SIG-M5 treated with dmso at 0.1 percent for 504 hours (cell line): ENCODE measurements around the gene ZFP3.
"Not testable (repeated sequence)": the region's sequence is repeated elsewhere in the genome, so short reads cannot be mapped to it uniquely, and the experiment has no call there.

Source experiments
- DNase-seq: peaks from one replicate; lab custom pipeline; 2025; ENCODE audit not compliant: unreplicated experiment; lab: John Stamatoyannopoulos, UW

ZFP3 gene

DNA sequence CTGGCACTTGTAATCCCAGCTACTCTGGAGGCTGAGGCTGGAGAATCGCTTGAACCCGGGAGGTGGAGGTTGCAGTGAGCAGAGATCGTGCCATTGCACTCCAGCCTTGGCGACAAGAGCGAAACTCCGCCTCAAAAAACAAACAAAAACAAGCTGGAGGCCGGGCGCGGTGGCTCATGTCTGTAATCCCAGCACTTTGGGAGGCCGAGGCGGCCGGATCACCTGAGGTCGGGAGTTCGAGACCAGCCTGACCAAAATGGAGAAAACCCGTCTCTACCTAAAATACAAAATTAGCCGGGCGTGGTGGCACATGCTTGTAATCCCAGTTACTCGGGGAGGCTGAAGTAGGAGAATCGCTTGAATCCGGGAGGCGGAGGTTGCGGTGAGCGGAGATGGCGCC lies 992 bp upstream of the ZFP3 start:
- not testable (repeated sequence) for DNase-seq

DNA sequence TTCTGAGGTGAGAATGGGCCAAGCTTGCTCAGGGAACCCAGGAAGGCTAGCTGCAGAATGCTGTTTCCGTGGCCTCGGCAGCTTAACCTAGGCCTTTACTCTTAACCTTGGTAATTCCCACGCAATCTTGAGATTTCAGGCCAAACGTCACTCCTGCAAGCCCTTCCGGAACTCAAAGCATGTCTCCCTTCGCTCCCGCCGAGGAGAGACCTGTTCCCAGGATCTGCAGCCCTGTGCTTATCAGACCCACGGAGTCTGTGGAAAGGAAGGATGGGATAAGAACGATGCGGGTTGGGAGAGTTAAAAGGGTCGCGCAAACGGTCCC lies 524 bp upstream of the ZFP3 start:
- no peak for DNase-seq

DNA sequence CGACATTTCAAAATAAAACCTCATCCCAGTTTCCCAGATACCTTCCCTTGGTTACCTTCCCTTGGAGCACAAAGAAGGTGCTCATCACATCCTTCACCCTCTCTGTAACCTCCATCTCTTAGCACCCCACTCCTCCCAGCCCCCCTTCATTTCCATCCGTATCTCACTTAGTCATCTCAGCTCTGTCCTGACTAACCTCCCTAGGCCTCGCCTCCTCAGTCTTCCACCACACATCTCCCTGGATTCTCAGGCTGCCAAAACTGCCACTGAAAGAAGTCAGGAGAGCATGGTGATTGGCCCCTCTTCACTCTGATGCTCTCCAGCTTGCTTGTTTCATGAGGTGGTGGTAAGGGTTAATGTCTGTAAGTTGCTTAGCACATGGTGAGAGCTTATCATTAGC lies 2.3 kb downstream of the ZFP3 start:
- DNase-seq = no peak

DNA sequence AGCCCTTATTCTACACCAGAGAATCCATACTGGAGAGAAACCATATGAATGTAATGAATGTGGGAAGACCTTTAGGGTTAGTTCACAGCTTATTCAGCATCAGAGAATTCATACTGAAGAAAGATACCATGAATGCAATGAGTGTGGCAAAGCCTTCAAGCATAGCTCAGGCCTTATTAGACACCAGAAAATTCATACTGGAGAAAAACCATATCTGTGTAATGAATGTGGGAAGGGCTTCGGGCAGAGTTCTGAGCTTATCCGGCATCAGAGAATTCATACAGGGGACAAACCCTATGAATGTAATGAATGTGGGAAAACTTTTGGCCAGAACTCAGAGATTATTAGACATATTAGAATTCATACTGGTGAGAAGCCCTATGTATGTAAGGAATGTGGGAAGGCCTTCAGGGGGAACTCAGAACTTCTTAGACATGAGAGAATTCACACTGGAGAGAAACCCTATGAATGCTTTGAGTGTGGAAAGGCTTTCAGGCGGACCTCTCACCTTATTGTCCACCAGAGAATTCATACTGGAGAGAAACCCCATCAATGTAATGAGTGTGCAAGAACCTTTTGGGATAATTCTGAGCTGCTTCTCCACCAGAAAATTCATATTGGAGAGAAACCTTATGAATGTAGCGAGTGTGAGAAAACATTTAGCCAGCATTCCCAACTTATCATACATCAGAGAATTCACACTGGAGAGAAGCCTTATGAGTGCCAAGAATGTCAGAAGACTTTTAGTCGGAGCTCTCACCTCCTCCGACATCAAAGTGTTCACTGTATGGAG lies 14.1 kb downstream of the ZFP3 start:
- no peak for DNase-seq

DNA sequence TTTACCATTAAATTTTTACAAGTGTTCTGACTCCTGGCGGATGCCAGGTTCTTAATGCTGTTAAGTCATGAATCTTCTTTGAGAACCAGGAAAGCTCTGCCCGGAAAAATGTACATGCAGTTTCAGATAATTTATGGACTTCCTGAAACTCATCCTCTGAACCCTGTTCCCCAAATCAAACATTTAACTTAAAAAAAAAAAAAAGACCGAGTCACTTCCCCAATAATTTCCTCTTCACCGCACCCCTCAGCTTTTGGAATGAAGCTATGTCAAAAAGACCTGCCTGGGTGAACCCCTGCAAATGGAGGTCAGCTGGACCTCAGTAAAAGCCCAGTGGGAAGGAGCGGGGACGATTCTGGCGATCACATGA lies 18.4 kb downstream of the ZFP3 start:
- no peak for DNase-seq

DNA sequence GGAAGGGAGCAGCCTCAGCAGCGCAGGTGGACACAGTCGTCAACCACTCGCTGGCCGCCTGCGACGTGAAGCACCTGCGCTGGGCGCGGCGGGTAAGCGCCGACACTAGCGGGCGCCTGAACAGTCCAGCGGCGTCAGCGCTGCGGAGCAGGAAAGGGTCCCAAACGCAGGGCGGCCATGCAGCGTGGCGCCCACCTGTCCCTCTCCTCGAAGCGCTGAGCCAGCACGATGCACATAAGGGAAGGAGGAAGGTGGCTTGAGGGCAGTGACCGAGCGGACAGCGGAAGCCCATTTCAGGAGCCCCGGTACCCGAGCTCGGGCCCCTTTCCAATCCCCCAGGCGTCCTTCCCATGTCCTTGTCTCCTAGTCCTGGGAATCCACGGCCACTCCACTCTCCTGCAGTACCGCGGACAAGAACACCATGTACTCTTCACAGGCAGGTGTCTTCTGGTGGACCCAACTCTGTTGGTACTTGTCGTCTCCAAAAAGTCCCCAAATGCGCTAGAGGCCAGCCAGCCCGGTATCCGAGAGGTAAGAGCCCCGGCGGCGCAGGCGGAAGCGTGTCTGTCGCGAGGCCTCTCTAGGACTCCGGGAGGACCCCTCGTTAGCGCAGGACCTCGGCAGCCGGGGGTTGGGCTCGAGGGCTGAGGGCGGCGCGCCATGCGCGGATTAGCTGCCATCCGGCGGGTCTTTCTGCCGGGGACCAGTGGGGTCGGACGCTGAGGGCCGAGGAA lies 19.0 kb downstream of the ZFP3 start:
- no peak for DNase-seq

DNA sequence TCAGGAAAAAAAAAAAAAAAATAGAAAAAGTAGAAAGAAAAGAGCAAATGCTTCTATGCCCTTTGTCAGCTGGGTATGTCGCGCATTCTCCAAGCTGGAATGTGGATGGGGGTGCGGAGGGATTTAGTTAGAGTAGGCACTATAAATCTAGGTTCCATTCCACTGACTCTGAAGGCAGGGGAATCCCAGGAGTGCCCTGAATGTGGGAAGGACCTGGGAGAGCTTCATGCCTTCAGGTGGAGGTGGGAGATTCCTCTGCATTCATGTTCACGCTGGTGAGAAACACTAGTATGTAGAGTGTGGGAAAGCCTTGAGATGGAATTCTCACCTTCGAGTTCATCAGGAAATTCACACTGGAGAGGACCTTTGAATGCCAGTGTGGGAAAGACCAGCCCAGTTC lies 21.0 kb downstream of the ZFP3 start:
- DNase-seq = no peak

DNA sequence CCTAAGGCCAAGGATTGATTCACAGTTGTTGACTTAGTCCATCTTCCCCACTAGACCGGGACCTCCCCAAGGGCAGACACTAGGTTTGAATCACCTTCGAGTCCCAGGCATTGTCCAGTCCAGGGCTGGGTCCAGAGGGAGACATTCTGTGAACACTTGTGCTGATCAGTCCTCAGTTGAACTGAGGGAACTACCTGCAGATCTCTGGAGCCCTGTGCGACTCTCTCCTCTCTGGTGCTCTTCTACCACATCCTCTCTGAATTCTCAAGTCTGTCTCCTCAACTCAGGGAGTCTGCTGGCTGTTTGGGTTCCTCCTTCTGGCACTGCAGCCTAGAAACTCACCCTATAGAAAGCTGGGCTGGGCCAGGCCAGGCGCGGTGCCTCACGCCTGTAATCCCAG lies 22.6 kb downstream of the ZFP3 start:
- no peak for DNase-seq

DNA sequence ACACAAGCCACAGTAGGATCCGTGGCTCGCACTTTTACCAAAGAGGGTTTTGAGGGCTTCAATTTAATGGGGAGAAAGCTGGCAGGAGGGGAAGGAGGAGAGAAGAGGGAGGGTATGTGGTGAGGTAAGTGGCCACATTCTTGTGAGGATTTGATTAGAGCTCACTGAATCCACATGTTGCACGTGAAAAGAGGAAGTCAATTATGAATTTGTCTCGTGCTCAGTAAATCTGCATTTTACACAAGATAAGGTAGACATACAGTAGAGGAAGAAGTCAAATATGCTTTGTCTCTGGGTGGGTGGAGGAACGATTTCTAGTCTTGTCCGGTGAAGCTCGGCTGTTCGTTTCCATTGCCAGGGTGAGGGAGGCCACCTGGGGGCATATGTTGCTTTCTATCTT lies 32.5 kb downstream of the ZFP3 start:
- DNase-seq = peak; percentile 3

DNA sequence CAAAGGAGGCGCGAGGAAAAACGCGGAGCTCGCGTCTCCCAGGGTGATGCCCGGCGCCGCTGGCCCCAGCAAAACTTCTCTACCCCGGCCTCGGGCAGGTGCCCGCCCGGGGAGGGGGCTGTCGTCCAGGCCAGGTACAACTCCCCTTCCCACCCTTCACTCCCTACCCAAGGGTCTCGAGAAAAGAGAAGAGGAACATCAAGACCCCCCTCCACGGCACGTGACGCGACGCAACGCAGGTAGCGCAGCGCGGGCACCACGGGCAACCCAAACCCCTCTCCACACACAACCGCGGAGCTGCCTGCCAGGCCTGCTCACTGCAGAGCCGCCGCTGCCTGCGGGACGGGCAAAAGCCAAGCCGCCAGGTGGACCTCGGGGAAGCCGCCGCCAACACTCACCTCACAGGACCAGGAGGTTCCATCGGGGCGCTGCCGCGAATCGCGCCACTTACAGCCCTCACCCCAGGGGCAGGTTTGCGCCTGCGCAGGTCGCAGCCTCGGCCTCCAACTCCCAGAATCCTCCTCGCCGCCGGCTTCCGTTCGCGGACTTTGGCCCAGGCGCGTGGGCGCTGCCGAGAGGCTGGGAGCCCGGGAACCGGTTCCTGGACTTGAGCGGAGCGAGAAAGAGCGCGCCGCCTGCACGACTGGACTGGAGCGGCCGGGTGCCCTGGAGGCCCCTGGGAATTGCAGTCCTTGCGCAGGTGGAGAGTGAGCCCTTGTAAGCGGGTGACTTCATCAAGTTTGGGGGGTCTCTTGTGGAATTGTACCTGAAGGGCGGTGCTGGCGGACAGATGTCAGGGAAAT lies 33.3 kb downstream of the ZFP3 start, which contains the start of gene ZNF232:
TSS of gene ZNF232 (minus strand) at position 477 of the 803 bp plus-strand sequence. CDS start at position 421, 56 bp downstream.
- DNase-seq = peak; percentile 79

DNA sequence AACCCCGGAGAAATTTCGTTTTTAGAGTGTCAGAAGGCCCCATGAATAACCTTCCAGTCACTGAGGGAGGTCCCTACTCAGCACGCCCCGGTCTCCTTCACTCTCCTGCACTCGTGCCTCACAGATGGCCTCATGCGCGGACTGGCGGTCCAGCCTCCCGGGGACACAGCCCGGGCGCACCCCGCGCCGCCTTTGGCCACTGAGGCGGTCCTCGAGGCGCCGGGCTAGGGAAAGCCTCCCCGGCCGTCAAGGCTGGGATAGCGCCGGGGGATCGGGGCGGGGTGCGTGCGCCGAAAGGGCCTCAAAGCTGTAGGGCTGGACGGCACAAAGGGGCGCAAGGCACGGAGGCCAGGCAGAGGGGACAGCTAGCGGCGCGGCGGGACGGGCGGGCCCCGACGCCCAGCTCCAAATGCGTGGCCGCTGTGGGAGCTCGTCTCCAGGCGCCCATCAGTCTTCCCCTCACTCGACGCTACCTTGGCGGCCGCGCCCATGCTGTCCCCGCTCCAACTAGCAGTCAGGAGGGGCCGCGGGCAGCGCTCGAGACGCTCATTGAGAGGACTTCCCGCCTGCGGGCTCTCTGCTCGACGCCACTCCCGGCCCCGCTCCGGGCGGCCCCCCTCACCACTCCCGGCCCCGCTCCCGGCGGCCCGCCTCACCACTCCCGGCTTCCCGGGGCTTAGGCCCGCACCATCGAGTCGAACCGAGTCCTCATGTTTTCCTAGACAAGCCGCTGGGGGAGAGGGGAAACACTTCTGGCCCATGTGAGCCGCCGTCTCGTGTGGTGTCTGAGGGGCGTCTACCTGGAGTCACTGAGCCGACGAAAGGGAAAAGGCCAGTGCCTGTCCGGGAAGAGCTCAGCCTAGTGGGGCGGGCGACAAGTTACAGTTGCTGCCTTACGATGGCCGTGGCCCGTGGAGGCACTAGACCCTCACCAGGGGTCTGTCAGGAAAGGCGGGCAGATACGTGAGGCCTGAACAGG lies 37.7 kb downstream of the ZFP3 start, which contains the start of gene USP6:
TSS of gene USP6 (plus strand) at position 360 of the 979 bp plus-strand sequence. CDS start 14,336 bp downstream, outside the sequence.
- DNase-seq = no peak

DNA sequence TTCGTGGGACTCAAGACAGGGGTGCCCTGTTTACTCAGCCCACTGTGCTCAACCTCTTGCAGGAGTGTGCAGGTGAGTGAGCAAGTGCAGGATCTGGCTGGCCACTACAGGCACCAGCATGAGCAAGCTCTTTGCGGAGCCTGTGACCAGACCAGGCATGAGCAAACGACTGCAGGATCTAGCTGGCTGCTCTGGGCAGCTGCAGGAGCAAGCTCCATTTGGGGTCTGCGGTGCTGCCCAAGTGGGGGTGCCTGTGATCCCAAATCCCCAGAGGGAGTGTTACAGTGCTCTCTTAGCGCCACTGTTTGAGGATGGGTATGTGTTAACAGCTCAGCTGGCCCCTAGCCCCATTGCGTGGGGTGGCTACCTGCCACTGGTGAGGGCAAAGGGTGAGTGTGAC lies 40.0 kb downstream of the ZFP3 start:
- no peak for DNase-seq

DNA sequence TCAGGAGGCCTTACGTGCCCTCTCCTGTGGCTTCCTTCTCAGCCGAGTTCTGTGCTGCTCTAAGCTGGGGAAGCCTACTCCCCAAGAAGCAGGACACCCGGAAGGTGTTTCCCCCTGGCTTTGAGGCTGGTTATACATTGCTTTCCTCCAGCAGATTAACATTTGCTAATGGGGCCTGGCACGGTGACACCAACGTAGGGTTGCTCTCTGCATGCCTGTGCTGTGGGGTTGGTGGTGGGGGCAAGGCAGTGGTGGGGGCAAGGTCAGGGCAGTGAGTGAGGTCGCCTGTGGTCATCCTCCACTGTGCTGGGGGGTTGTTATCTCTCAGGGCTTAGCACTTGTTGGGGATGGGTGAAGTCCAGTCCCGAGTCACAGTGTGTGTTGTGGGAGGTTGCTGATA lies 41.8 kb downstream of the ZFP3 start:
- no peak for DNase-seq

DNA sequence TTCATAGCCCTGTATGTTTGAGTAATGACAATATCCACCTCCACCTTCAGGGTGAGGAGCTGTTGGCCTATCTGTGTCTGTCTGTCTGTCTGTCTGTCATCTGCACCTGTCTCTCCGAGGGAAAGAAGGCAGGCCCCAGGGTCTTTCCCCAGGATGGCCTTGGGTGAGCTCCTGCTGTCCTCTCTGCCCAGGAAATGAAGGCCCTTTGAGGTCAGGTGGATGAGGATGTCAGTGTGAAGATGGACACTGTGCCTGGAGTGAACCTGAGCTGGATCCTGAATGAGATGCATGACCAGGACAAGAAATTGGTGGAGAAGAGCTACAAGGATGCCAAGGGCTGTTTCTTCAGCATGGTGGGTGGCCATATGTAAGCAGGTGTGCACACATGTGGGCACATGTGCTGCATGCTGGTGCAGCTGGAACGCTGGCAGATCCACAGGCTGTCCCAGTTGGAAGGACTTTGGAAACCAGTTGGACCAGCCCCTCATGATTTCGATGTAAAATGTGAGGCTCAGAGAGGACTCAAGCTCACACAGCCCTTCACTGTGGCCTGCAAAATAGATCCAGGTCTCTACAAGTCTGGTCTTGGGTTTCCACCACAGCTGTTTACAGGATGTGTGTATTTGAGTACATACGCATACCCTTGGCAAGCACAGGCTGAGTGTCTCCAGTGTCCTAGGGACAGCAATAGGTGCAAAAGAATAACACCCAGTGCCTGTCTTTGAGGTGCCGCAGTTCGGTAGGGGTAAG lies 42.3 kb downstream of the ZFP3 start:
- DNase-seq = not testable (repeated sequence)

DNA sequence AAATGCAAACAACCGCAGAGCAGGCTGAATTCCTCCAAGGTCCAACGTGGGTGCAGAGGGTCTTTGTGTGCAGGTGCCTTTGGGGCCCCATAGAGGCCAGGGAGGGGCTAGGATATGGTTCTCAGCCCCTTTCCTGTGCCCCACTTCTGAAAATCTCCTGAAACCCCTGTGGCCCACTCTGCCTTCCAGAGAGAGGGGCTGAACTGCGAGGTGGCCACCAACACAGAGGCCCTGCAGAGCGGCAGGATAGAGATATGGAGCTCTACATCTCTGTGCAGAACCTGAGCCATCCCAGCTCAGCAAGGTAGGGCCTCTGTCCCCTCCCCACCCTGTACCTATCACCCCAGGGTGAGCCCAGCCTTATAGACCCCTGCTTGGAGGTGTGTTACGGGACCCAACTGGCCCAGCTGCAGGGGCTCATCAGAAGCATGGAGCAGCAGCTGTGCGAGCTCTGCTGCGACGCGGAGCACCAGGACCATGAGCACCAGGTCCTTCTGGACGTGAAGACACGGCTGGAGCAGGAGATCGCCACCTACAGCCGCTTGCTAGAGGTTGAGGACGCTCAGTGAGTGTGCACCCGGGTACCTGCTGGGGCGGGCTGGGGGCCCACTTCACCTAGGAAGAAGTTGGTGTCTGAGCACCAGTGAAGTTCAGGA lies 43.0 kb downstream of the ZFP3 start:
- DNase-seq = no peak

DNA sequence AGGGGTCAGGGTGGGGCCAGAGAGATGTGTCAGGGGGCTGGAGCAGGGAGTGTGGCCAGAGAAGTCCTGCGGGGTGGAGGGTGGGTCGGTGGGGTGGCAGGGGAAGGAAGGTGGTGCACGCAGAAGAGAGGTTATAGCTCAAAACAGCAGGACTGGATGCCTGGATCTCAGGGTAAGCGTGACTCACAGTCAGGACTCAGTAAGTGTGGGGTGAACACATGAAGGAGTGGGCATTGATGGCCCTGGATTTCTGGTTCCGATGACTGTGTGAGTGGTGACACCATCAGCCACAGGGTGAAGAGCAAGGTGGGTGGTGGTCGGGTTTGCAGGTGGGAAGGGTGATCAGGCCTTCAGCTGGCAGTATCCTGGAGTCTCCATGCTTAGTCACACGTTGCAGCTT lies 43.8 kb downstream of the ZFP3 start:
- not testable (repeated sequence) for DNase-seq

DNA sequence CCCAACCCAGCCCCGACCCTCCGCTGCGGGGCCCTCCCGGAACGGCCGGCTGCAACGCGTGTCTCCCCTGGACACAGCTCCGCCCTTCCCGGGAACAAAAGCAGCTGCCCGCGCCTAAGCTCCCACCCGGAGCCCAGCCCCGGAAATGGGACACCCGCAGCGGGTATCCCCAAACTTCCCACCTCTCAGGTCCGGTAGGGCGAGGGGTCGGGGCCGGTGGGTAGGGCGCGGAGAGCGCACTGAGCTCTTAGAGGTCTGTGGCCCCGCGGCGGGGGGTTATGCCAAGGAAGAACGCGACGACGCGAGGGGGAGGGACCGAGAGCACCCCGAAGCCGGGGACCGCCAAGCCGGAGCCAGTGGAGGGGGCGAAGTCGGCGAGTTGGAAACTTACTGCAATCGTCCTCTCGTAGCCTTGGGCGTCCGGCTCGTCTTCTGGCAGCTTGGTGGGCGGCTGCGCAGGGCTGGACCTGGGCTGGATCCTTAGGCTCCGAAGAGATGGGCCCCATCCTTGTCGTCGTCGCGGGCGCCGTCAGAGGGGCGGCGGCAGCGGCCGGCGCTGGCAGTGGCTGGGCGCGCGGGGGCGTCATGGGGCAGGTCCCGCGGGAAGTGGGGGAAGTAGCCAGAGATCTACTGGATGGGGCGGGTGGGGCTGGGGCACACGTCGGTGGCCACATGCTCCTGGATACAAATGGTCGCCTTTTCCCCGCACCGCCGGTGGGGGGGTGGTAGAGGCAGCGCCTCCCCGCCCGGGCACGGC lies 44.5 kb downstream of the ZFP3 start:
- DNase-seq = no peak

DNA sequence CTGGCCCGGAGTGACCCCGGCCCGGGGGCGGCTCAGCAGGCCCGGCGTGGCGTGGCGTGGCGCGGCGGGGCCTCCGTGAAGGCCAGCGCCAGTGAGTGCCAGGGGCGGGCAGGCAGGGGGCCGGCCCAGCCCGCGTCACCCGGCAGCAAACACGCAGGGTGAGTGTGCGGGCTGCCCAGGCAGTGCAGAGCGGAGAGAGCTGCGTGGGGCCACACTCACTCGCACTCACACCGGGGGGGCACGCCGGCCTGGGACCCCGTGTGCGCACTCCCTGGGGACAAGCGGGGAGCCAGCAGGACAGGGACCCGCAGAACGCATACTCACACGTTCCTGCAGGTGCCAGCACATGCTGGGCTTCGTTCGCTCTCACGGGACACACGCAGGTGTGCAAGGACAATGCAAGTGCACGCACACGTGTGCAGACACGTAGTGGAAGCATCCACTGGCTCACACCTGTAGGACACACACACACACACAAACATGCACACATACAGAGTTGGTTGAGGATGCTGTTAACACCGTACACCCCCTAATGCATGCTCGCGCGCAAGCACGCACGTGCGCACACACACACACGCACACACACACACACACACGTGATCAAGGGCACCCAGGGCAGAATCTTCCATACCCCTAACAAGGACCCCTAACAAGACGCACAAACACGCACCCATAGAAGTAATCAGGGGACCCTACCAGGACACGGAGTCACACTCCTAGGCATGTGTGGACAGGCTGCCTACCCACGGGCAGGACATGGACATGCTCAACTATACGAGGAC lies 45.3 kb downstream of the ZFP3 start:
- DNase-seq = no peak
